IMR-90 (cell line): Measurements from ENCODE around the gene RAN.

Experiments
- CTCF ChIP-seq: conservative IDR thresholded peaks from 2 replicates; pipeline ENCODE4 v1.5.1; 2012; ENCODE audit warnings: mild to moderate bottlenecking, low read depth, low read length, improper control_type of control experiment
- POLR2A ChIP-seq: IDR thresholded peaks from 2 replicates; pipeline ENCODE4 v1.6.1; 2012; ENCODE audit warnings: mild to moderate bottlenecking, low read depth, low read length
- SMC3 ChIP-seq: fragments of 150-350 bp; IDR thresholded peaks from 2 replicates; pipeline ENCODE4 v1.6.1; 2016; ENCODE audit warnings: low read depth, mild to moderate bottlenecking, antibody characterized with exemption, low read length, moderate library complexity

DNA sequence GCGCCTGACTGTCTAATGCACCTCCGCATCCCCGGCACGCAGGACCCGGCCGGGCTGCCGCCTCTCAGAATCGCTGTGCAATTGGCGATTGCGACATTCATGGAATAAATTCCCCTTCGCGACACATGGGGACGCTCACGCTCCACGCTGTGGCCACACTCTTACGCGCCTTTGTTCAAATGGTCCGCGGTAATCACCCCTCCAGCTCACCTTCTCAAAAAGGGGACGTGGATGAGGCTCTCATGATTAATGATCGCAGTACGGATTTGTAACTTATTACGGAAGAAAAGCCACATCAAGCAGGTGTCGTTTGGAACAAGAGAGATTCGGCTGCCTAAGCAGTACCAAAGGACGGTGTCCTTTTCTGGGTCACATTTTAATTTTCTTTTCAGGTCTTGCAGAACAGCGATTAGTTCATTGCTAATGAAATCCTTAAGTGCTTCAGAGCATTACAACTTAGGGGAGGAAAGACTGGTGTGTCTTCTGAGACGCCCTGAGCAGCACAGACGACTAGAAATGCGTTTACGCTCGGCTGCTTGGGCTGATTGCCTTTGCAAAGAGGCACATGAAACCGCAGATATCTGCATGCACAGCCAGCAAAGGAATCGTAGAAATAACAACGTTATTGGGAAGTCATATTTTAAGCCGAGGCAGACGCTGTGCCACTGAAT is 44.5 kb downstream of the RAN start:
- TF ChIP-seq POLR2A = no peak
- TF ChIP-seq CTCF = peak; percentile 75
- peak; percentile 52 for TF ChIP-seq SMC3
